Upper lobe of left lung (tissue), 6 donors: ENCODE results near the gene MNAT1. TPM values are rescaled to one million over a fixed set of nuclear protein-coding genes. Genes with fewer than 3 reads are reported as not detected.

Experiments used
- ATAC-seq, 2 donors: fragments of 200-7000 bp; cut with Tn5 transposase; one replicate each; pipeline ENCODE4 v1.9.1; 2022; ENCODE audit warnings: mild to moderate bottlenecking in 2 of 2, moderate library complexity in 2 of 2; ENCODE audit not compliant: low FRiP score in 2 of 2
- DNase-seq, 2 donors: peaks; one replicate each; pipeline ENCODE4 v3.0.0-alpha.2; 2019 to 2020
- H3K27ac ChIP-seq, 4 donors: fragments of 200-600 bp; sonication (generic); one replicate each; pipeline ENCODE4 v1.5.1; 2016 to 2019
- H3K27me3 ChIP-seq, 4 donors: fragments of 200-600 bp; sonication (generic); one replicate each; pipeline ENCODE4 v1.5.1; 2017 to 2019
- H3K36me3 ChIP-seq, 4 donors: fragments of 200-600 bp; sonication (generic); one replicate each; pipeline ENCODE4 v1.5.1; 2016 to 2019
- H3K4me1 ChIP-seq, 4 donors: fragments of 200-600 bp; sonication (generic); one replicate each; pipeline ENCODE4 v1.5.1; 2018 to 2019
- H3K4me3 ChIP-seq, 4 donors: fragments of 200-600 bp; sonication (generic); one replicate each; pipeline ENCODE4 v1.5.1; 2017 to 2019; ENCODE audit warnings: mild to moderate bottlenecking in 2 of 4, moderate library complexity in 1 of 4
- H3K9me3 ChIP-seq, 4 donors: fragments of 200-600 bp; sonication (generic); one replicate each; pipeline ENCODE4 v1.5.1; 2018 to 2019
- CTCF ChIP-seq, 6 experiments: fragments of 450-650 bp in 4 of 6; fragments of 200-600 bp in 2 of 6; sonication (generic) in 2 of 6; IDR thresholded peaks; one replicate each; pipeline ENCODE4 v1.5.1; 2016 to 2019; ENCODE audit warnings: antibody characterized with exemption in 6 of 6
- EP300 ChIP-seq, 4 donors: sonication (generic); formaldehyde crosslinking; IDR thresholded peaks; one replicate each; pipeline ENCODE4 v1.5.1; 2017; ENCODE audit warnings: antibody characterized with exemption in 4 of 4, control low read depth in 2 of 4
- POLR2A ChIP-seq, 4 donors: fragments of 450-650 bp; IDR thresholded peaks; one replicate each; pipeline ENCODE4 v1.5.1; 2016 to 2017; ENCODE audit warnings: antibody characterized with exemption in 4 of 4, mild to moderate bottlenecking in 2 of 4
- POLR2AphosphoS5 ChIP-seq, 2 donors: sonication (generic); formaldehyde crosslinking; IDR thresholded peaks; one replicate each; pipeline ENCODE4 v1.5.1; 2017; ENCODE audit warnings: antibody characterized with exemption in 2 of 2
- WGBS, 2 donors: methylation state at CpG; one replicate each; pipeline ENCODE4 v1.1.5; 2017 to 2018; 5-methylcytosine and 5-hydroxymethylcytosine counted together
- total RNA-seq, 6 donors: library from RNA; depleted of rRNA in 4 of 6; stranded (reverse); fragments of >200 nt in 4 of 6; gene quantifications; one replicate each; pipeline versions ENCODE4 v1.1.0 to v1.2.1, GENCODE V29; 2016 to 2021
- donor health status: DM: no; HTN: no; CAD: no; lungs with moderate emphysema.
- donor health status: DM: no; HTN: yes; CAD: no; lungs with severe emphysema.

Gene MNAT1
- total RNA-seq, 6 donors from 2014 or later: 15.3 to 66.0 (median 19.9) TPM

- WGBS, 2 donors: 23 to 24% methylated on average over 5 of the region's 5 CpGs
- Histone ChIP-seq H3K27me3 (no peaks in the 10 kb centered on the region), H3K27ac (no peak overlapping the region), H3K9me3 (no peaks in the 10 kb centered on the region), H3K4me3 (peak overlapping the region; percentile 70 to 79 (median 74)), H3K4me1 (peaks cover 14 to 34% (median 21%) of the 10 kb centered on the region in 4 donors), H3K36me3 (no peaks in the 10 kb centered on the region)
- DNase-seq: no peak
- ATAC-seq: peak in 1 of 2 donors; percentile 22
- no peak for TF ChIP-seq POLR2A (IDR thresholded peaks at IDR 0.05)
These were observed 855 bp downstream of the MNAT1 start for GRCh38 chr14:60735416-60735815.

- Histone ChIP-seq H3K27ac (no peak overlapping the region), H3K4me1 (peaks cover 14 to 34% (median 21%) of the 10 kb centered on the region in 4 donors), H3K36me3 (no peaks in the 10 kb centered on the region), H3K9me3 (no peaks in the 10 kb centered on the region), H3K27me3 (no peaks in the 10 kb centered on the region), H3K4me3 (no peak overlapping the region)
- WGBS, 2 donors: 43 to 45% methylated on average over 4 of the region's 4 CpGs
- no peak for TF ChIP-seq POLR2AphosphoS5 (IDR thresholded peaks at IDR 0.05)
- no peak for TF ChIP-seq POLR2A (IDR thresholded peaks at IDR 0.05)
- TF ChIP-seq CTCF (IDR thresholded peaks at IDR 0.05): no peak
- no peak for TF ChIP-seq EP300 (IDR thresholded peaks at IDR 0.05)
- ATAC-seq (no peak), DNase-seq (no peak)
These were observed 1.9 kb downstream of the MNAT1 start for GRCh38 chr14:60736494-60736893.

GRCh38 chr14:60738843-60739508, 4.4 kb downstream of the MNAT1 start:
- DNase-seq: no peak
- Histone ChIP-seq H3K4me3 (no peak overlapping the region), H3K27ac (no peak overlapping the region), H3K4me1 (peaks cover 14 to 34% (median 21%) of the 10 kb centered on the region in 4 donors), H3K9me3 (peaks cover 0 to 5% (median 0%) of the 10 kb centered on the region in 4 donors), H3K27me3 (no peaks in the 10 kb centered on the region), H3K36me3 (no peaks in the 10 kb centered on the region)
- no peak for ATAC-seq
- TF ChIP-seq POLR2A (IDR thresholded peaks at IDR 0.05) (no peak), POLR2AphosphoS5 (IDR thresholded peaks at IDR 0.05) (no peak), CTCF (IDR thresholded peaks at IDR 0.05) (no peak), EP300 (IDR thresholded peaks at IDR 0.05) (no peak)
- WGBS, 2 donors: 82 to 84% methylated on average over 4 of the region's 4 CpGs

GRCh38 chr14:60744566-60744965, 10.0 kb downstream of the MNAT1 start:
- Histone ChIP-seq H3K27me3 (no peaks in the 10 kb centered on the region), H3K4me3 (no peak overlapping the region), H3K36me3 (no peaks in the 10 kb centered on the region), H3K9me3 (peaks cover 0 to 5% (median 0%) of the 10 kb centered on the region in 4 donors), H3K4me1 (no peaks in the 10 kb centered on the region), H3K27ac (no peak overlapping the region)
- ATAC-seq: no peak
- TF ChIP-seq POLR2A (IDR thresholded peaks at IDR 0.05): no peak
- TF ChIP-seq CTCF (IDR thresholded peaks at IDR 0.05): no peak
- TF ChIP-seq POLR2AphosphoS5 (IDR thresholded peaks at IDR 0.05): no peak
- no peak for TF ChIP-seq EP300 (IDR thresholded peaks at IDR 0.05)
- no peak for DNase-seq

GRCh38 chr14:60753264-60754119, 18.9 kb downstream of the MNAT1 start:
- peak in 1 of 2 donors; percentile 31 for DNase-seq
- H3K27me3 ChIP-seq: no peaks in the 10 kb centered on the region
- H3K4me1 ChIP-seq: no peaks in the 10 kb centered on the region
- no peak overlapping the region for H3K4me3 ChIP-seq
- H3K36me3 ChIP-seq: no peaks in the 10 kb centered on the region
- 66 to 68% methylated on average over 6 to 7 of the region's 7 CpGs for WGBS, 2 donors
- H3K27ac ChIP-seq: no peak overlapping the region
- peak; percentile 53 to 55 for ATAC-seq
- no peak for TF ChIP-seq POLR2AphosphoS5 (IDR thresholded peaks at IDR 0.05)
- no peak for TF ChIP-seq CTCF (IDR thresholded peaks at IDR 0.05)
- no peak for TF ChIP-seq EP300 (IDR thresholded peaks at IDR 0.05)
- no peak for TF ChIP-seq POLR2A (IDR thresholded peaks at IDR 0.05)
- H3K9me3 ChIP-seq: no peaks in the 10 kb centered on the region
